Measurements from ENCODE around the gene CCDC102A.
"Not testable (repeated sequence)": the region's sequence is repeated elsewhere in the genome, so short reads cannot be mapped to it uniquely, and the experiment has no call there.

CCDC102A gene

GRCh38 chr16:57565461-57565860 is 29.1 kb upstream of the CCDC102A start:
- DNase-seq (ENCODE audit: low read depth, low spot score) = no peak

- no peak for DNase-seq (ENCODE audit: low read depth, low spot score)
These were observed 28.4 kb upstream of the CCDC102A start for GRCh38 chr16:57564571-57565270.

GRCh38 chr16:57563761-57564160 is 27.4 kb upstream of the CCDC102A start:
- DNase-seq (ENCODE audit: low read depth, low spot score) = no peak

- DNase-seq (ENCODE audit: low read depth, low spot score) = no peak
These were observed 27.0 kb upstream of the CCDC102A start for GRCh38 chr16:57563487-57563750.

- no peak for DNase-seq (ENCODE audit: low read depth, low spot score)
These were observed 26.5 kb upstream of the CCDC102A start for GRCh38 chr16:57562669-57563486.

GRCh38 chr16:57562066-57562465 is 25.7 kb upstream of the CCDC102A start:
- DNase-seq (ENCODE audit: low read depth, low spot score) = no peak

GRCh38 chr16:57559072-57559790 is 22.9 kb upstream of the CCDC102A start:
- no peak for DNase-seq (ENCODE audit: low read depth, low spot score)

GRCh38 chr16:57556941-57557541 is 20.7 kb upstream of the CCDC102A start:
- no peak for DNase-seq (ENCODE audit: low read depth, low spot score)

- no peak for DNase-seq (ENCODE audit: low read depth, low spot score)
These were observed 19.5 kb upstream of the CCDC102A start for GRCh38 chr16:57555831-57556230.

GRCh38 chr16:57551057-57551456 is 14.7 kb upstream of the CCDC102A start:
- DNase-seq (ENCODE audit: low read depth, low spot score) = no peak

GRCh38 chr16:57549730-57550129 is 13.4 kb upstream of the CCDC102A start:
- no peak for DNase-seq (ENCODE audit: low read depth, low spot score)

- DNase-seq (ENCODE audit: low read depth, low spot score) = no peak
These were observed 12.0 kb upstream of the CCDC102A start for GRCh38 chr16:57548408-57548807.

GRCh38 chr16:57547524-57547923 is 11.2 kb upstream of the CCDC102A start:
- not testable (repeated sequence) for DNase-seq (ENCODE audit: low read depth, low spot score)

GRCh38 chr16:57544124-57544653 is 7.8 kb upstream of the CCDC102A start:
- no peak for DNase-seq (ENCODE audit: low read depth, low spot score)

- no peak for DNase-seq (ENCODE audit: low read depth, low spot score)
These were observed 5.5 kb upstream of the CCDC102A start for GRCh38 chr16:57541754-57542435.

- no peak for DNase-seq (ENCODE audit: low read depth, low spot score)
These were observed 4.8 kb upstream of the CCDC102A start for GRCh38 chr16:57540906-57541753.

- peak; percentile 60 for DNase-seq (ENCODE audit: low read depth, low spot score)
These were observed 4.0 kb upstream of the CCDC102A start for GRCh38 chr16:57540387-57540786.

GRCh38 chr16:57539072-57539796 is 2.9 kb upstream of the CCDC102A start:
- no peak for DNase-seq (ENCODE audit: low read depth, low spot score)

- DNase-seq (ENCODE audit: low read depth, low spot score) = no peak
These were observed 1.9 kb upstream of the CCDC102A start for GRCh38 chr16:57538235-57538721.

Measured in ELF-1 (cell line).